IPS-18c (cell line): Measurements from ENCODE around the gene CWF19L1.
A peak's percentile ranks its signal among the peaks of the same experiment; 100 is the strongest.
"Not testable (repeated sequence)": the region's sequence is repeated elsewhere in the genome, so short reads cannot be mapped to it uniquely, and the experiment has no call there.

ENCODE experiments used
- H3K4me3 ChIP-seq: 2 replicates; pipeline ENCODE4 v1.7.0; 2013; ENCODE audit warnings: low read depth, mild to moderate bottlenecking, low read length, moderate library complexity; ENCODE audit not compliant: insufficient read depth
- H3K9me3 ChIP-seq: one replicate; pipeline ENCODE4 v1.6.1; 2013; ENCODE audit warnings: mild to moderate bottlenecking, low read length, moderate library complexity; ENCODE audit not compliant: control insufficient read depth, insufficient read depth

CWF19L1 gene

GRCh38 chr10:100267239-100268104 is at the start of gene CWF19L1:
Gene CWF19L1, minus strand, starts transcription at chr10:100267638. Its CDS starts 45 bp downstream, at chr10:100267593.
- peak within 1 kb of the TSS; percentile 77 for H3K4me3 ChIP-seq
- peaks cover 4% of the 10 kb centered on the region for H3K9me3 ChIP-seq

GRCh38 chr10:100315615-100316014 is 48.2 kb upstream of the CWF19L1 start:
- H3K4me3 ChIP-seq = no peak overlapping the region
- no peaks in the 10 kb centered on the region for H3K9me3 ChIP-seq

GRCh38 chr10:100311298-100311697 is 43.9 kb upstream of the CWF19L1 start:
- H3K9me3 ChIP-seq = no peaks in the 10 kb centered on the region
- H3K4me3 ChIP-seq = no peak overlapping the region

DNA sequence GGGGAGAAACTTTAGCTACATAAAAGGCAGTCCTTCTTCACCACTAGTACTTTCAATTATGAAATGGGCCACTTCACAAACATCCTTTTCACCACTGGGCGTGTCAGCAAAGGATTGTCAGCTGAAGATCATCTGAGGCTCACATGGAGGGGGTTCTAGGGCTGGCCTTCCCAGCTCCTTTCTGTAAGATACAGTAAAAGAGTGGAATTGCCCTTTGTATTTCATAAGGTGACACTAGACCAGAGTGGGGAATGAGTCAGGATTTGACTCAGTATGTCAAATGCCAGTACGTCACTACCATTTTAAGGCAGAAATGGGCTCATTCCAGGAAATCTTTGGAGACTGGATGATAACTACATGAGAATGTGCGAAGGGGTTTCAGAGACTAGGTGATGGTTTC is 40.2 kb upstream of the CWF19L1 start:
- no peaks in the 10 kb centered on the region for H3K9me3 ChIP-seq
- no peak overlapping the region for H3K4me3 ChIP-seq

DNA sequence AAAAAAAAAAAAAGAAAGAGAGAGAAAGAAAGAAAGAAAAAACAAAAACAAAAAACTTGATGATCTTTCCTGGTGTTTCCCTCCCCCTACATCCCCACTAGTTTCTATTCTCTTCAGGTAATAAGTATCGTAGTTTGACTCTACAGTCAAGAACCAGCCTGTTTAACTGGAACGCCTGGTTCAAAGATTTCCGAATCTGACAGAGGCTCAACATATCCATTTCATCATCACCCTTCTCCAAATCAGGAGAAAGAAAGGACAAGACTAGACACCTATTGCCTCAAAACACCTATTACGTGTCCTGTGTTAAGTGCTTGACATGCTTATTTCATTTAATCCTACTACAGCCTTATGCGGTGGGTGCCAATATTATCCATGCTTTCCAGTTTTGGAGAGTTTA is 39.4 kb upstream of the CWF19L1 start:
- Histone ChIP-seq H3K9me3 (no peaks in the 10 kb centered on the region), H3K4me3 (no peak overlapping the region)

GRCh38 chr10:100304414-100304813 is 37.0 kb upstream of the CWF19L1 start:
- no peaks in the 10 kb centered on the region for H3K9me3 ChIP-seq
- H3K4me3 ChIP-seq = no peak overlapping the region

DNA sequence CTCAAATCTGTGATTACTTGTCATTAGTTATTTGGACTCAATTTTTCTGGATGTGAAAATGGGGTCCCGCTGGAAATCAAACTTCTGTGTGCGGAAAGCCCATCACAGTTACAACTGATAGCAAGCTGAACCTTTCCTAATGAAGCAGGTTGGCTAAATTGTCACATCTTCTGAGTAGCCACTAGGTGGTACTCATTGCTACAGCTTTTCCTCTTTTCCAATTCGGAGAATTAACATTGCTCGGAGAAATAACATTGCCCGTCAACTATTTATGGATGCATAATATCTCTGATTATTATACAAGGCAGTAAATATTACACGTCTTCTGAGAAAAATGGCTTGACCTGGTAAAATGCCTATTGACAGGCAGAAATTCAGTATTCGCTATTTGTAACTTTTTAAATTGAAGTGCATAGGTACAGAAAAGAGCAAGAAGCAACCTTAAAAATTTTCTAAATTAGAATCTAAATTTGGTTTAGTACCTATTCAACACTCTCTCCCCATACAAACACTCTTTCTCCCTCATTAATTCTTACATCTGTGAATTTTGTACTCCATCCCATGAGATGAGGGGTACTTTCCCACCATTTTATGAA is 36.4 kb upstream of the CWF19L1 start:
- H3K4me3 ChIP-seq = no peak overlapping the region

DNA sequence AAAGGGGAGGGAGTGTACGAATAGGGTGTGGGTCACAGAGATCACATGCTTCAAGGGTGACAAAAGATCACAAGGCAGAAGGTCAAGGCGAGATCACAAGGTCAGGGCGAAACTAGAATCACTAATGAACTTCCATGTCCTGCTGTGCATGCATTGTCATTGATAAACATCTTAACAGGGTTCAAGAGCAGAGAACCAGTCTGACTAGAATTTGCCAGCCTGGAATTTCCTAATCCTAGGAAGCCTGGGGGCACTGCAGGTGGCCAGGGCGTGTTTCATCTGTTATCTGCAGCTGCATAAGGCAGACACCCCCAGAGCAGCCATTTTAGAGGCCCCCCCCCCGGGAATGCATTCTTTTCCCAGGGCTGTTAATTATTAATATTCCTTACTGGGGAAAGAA is 33.7 kb upstream of the CWF19L1 start:
- not testable (repeated sequence) for H3K9me3 ChIP-seq, H3K4me3 ChIP-seq

More for the DNA sequence above, 36.4 kb upstream of the CWF19L1 start:
- H3K9me3 ChIP-seq = no peaks in the 10 kb centered on the region

DNA sequence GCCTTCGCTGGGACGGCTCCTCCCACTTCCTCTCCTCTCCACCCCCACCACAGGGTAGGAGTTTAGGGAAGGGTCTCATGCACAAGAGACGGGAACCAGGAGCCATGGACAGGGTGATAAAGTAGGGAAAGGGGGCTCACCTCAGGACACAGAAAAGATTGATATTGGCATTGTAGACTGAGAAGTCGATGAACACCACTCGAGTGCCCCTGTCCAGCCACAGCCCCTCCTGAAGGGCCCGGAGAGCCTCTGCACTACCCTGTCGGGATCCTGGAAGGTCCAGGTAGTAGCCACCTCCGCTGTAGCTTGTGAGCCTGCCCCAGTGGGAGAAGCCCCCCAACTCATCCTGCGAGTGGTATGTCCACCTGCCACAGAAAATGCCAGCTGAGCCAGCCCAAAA is 29.8 kb upstream of the CWF19L1 start:
- no peak overlapping the region for H3K4me3 ChIP-seq
- H3K9me3 ChIP-seq = no peaks in the 10 kb centered on the region

GRCh38 chr10:100293066-100293465 is 25.6 kb upstream of the CWF19L1 start:
- no peak overlapping the region for H3K4me3 ChIP-seq
- no peaks in the 10 kb centered on the region for H3K9me3 ChIP-seq

DNA sequence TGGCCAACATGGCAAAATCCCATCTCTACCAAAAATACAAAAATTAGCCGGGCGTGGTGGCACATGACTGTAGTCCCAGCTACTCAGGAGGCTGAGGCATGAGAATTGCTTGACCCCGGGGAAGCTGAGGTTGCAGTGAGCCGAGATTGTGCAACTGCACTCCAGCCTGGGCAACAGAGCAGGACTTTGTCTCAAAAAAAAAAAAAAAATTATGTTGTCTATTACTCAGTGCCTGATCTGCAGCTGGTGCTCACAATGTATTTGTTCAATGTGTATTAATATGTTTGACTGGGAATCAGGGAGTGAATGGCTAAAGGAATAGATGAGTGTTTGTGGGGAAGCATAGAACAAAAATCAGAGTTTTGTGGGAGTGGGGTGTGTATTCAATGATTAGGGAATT is 24.9 kb upstream of the CWF19L1 start:
- H3K9me3 ChIP-seq, H3K4me3 ChIP-seq: not testable (repeated sequence)

- H3K4me3 ChIP-seq = no peak overlapping the region
- no peaks in the 10 kb centered on the region for H3K9me3 ChIP-seq
Observed at GRCh38 chr10:100291356-100291755, 23.9 kb upstream of the CWF19L1 start.

DNA sequence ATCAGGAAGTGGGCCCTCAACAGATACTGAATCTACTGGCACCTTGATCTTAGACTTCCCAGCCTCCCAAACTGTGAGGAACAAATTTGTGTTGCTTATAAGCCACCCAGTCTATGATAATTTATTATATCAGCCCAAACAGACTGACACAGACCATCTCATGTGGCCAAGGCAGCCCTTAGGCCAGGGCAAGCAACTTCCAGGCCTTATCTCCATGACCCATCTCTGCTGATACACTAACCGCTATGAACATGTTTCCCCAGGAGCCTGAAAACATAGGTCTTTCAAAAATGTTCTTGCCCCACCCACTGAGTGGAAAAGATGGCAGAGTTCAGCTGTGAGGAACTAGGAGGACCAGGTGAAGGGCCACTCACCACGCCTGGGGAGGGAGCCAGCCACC is 22.2 kb upstream of the CWF19L1 start:
- no peak overlapping the region for H3K4me3 ChIP-seq
- H3K9me3 ChIP-seq = no peaks in the 10 kb centered on the region

GRCh38 chr10:100288196-100288595 is 20.8 kb upstream of the CWF19L1 start:
- H3K9me3 ChIP-seq = no peaks in the 10 kb centered on the region
- no peak overlapping the region for H3K4me3 ChIP-seq

GRCh38 chr10:100287756-100288155 is 20.3 kb upstream of the CWF19L1 start:
- Histone ChIP-seq H3K9me3 (no peaks in the 10 kb centered on the region), H3K4me3 (no peak overlapping the region)

GRCh38 chr10:100286051-100287033 is 18.9 kb upstream of the CWF19L1 start, which contains the start of gene BLOC1S2:
Gene BLOC1S2, minus strand, starts transcription at chr10:100286680. Its CDS starts 21 bp downstream, at chr10:100286659.
- Histone ChIP-seq H3K4me3 (peak within 1 kb of the TSS; percentile 85), H3K9me3 (no peaks in the 10 kb centered on the region)

DNA sequence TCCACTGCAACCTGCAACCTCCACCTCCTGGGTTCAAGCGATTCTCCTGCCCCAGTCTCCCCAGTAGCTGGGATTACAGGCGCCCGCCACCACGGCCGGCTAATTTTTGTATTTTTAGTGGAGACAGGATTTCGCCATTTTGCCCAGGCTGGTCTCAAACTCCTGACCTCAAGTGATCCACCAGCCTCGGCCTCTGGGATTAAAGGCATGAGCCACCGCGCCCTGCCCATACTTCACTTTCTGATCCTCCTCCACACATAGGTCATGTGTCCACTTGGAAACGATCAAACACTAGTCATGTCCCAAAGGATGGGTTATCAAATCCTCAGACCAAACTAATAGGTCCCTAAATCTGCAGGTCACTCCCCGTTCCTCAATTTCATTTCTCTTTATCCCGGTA is 17.9 kb upstream of the CWF19L1 start:
- peak overlapping the region; percentile 85 for H3K4me3 ChIP-seq
- H3K9me3 ChIP-seq = not testable (repeated sequence)
